Memory B cell (primary cell): ENCODE data around the gene SEL1L3.
"Not testable (repeated sequence)": the region's sequence is repeated elsewhere in the genome, so short reads cannot be mapped to it uniquely, and the experiment has no call there.

Experiments used
- ATAC-seq: fragments of 150-1000 bp; cut with Tn5 transposase; 2 replicates; pipeline ENCODE4 v1.10.0; 2021; ENCODE audit warnings: low read depth, mild to moderate bottlenecking, moderate library complexity
- DNase-seq, 2 donors: peaks; one replicate each; pipeline ENCODE4 v3.0.0; 2022; ENCODE audit warnings: low spot score in 2 of 2
- H3K27ac Mint-ChIP-seq: one replicate; pipeline ENCODE4 v1.8.0; 2022; ENCODE audit warnings: mild to moderate bottlenecking, moderate library complexity, mixed read lengths
- H3K27me3 Mint-ChIP-seq: one replicate; pipeline ENCODE4 v1.8.0; 2022; ENCODE audit warnings: mixed read lengths
- H3K36me3 Mint-ChIP-seq: one replicate; pipeline ENCODE4 v1.8.0; 2022; ENCODE audit warnings: mild to moderate bottlenecking, mixed read lengths
- H3K4me1 Mint-ChIP-seq: one replicate; pipeline ENCODE4 v1.8.0; 2022; ENCODE audit warnings: mixed read lengths
- H3K4me3 Mint-ChIP-seq: one replicate; pipeline ENCODE4 v1.8.0; 2022; ENCODE audit warnings: mild to moderate bottlenecking, moderate library complexity, mixed read lengths
- H3K9me3 Mint-ChIP-seq: one replicate; pipeline ENCODE4 v1.8.0; 2022; ENCODE audit warnings: mixed read lengths

Gene SEL1L3

DNA sequence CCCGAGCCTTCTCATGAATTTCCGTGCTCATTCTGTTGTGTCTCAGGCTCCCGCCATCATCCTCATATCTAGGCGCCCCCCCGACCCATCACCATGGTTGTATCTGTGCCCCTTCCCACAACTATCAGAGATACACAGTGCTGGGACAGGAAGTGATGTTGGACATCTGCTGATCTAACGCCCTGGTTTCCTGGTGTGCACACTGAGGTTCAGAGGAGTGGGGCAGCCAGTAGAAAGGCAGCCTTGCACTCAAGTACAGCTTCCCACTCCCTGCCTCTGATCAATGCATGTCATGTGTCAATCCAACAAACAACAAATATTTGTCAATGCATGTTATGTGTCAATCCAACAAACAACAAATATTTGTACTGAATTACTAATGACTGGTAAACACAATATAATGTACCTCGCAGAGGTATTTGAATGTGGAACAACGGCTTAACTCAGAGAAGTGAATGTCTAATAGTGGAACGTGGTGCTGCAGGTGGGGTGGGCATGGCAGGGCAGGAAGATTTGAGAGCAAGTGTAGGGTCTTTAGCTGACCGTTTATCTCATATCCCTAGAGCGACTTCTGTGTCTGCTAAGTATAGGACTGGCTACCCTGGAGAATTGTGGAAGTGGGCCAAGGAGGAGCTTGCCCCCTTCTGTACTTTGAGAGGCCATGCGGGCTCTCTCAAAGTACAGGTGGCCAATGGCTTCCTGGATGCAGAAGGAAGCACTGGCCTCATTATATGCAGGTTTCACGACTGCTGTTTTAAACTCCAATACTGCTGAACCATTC lies 10.3 kb upstream of the SEL1L3 start:
- H3K4me1 Mint-ChIP-seq, result peaks cover 65% of the 10 kb centered on the region

DNA sequence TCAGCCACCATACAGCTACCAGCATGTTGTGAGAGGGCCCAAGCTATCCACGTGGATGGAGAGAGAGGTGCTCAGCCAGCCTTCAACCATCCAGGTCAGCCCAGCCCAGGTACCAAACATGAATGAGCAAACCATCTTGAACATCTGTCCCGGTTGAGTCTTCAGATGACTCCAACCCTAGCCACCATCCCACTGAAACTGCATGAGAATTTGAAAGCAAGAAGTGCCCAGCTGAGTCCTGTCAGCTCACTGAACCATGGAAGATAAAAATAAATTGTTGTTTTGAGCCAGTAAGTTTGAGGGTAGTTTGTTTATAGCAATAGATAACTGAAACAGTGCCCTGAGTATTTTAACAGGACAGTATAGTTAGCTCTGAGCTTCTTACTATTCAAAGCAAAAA lies 7.3 kb upstream of the SEL1L3 start:
- Mint-ChIP-seq H3K27me3 (no peaks in the 10 kb centered on the region), H3K4me1 (peaks cover 72% of the 10 kb centered on the region), H3K36me3 (peaks cover 12% of the 10 kb centered on the region), H3K27ac (peak overlapping the region; percentile 100), H3K9me3 (peaks cover 4% of the 10 kb centered on the region), H3K4me3 (peak overlapping the region; percentile 43)
- ATAC-seq (no peak), DNase-seq (no peak)

More for the DNA sequence above, 10.3 kb upstream of the SEL1L3 start:
- H3K27me3 Mint-ChIP-seq, result no peaks in the 10 kb centered on the region
- peaks cover 10% of the 10 kb centered on the region for H3K36me3 Mint-ChIP-seq
- peak overlapping the region; percentile 31 for H3K4me3 Mint-ChIP-seq
- no peak for DNase-seq
- ATAC-seq, result no peak
- peaks cover 4% of the 10 kb centered on the region for H3K9me3 Mint-ChIP-seq
- H3K27ac Mint-ChIP-seq, result peak overlapping the region; percentile 100

DNA sequence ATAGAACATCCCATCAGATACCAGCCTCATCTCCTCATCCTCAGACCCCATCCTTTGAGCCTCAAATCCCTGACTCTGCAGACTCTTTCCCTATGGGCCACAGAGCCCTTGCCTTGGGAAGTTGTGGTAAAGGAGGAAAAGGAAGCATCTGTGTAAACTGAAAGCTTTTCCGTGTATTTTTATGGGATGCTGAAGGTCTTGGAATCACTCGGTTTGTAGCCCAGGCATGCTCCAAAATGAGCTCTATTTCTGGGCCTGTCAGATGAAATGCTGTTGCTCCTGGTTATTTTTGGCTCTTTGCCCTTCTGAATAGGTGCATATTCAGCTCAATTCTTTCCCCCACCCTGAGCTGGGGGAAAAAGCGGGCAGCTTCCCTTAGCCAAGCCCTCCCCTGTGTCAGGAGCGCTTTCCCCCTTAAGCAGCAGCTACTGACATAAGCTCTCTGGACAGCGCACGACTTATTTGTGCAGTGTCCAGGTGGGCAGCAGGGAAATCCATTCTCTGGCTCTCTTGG lies 5.0 kb upstream of the SEL1L3 start:
- no peak for ATAC-seq
- H3K36me3 Mint-ChIP-seq, result peaks cover 12% of the 10 kb centered on the region
- no peak for DNase-seq
- H3K27me3 Mint-ChIP-seq, result no peaks in the 10 kb centered on the region
- H3K9me3 Mint-ChIP-seq, result peaks cover 4% of the 10 kb centered on the region
- H3K4me1 Mint-ChIP-seq, result peaks cover 54% of the 10 kb centered on the region
- H3K4me3 Mint-ChIP-seq, result peak overlapping the region; percentile 25
- peak overlapping the region; percentile 100 for H3K27ac Mint-ChIP-seq

DNA sequence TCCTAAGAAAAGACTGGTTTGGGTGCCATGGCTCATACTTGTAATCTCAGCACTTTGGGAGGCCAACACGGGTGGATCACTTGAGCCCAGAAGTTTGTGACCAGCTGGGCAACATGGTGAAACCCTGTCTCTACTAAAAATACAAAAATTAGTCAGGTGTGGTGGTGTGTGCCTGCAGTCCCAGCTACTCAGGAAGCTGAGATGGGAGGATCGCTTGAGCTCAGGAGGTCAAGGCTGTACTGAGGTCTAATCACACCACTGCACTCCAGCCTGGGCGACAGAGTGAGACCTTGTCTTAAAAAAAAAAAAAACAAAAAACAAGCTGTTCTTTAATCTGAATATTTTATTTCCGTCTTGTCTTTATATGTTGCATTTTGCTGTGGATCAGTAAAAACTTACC lies 3.6 kb upstream of the SEL1L3 start:
- Mint-ChIP-seq H3K27ac (peak overlapping the region; percentile 100), H3K4me3 (peak overlapping the region; percentile 41), H3K4me1 (peaks cover 45% of the 10 kb centered on the region), H3K36me3 (peaks cover 15% of the 10 kb centered on the region)
- ATAC-seq, H3K27me3 Mint-ChIP-seq, H3K9me3 Mint-ChIP-seq, DNase-seq: not testable (repeated sequence)

DNA sequence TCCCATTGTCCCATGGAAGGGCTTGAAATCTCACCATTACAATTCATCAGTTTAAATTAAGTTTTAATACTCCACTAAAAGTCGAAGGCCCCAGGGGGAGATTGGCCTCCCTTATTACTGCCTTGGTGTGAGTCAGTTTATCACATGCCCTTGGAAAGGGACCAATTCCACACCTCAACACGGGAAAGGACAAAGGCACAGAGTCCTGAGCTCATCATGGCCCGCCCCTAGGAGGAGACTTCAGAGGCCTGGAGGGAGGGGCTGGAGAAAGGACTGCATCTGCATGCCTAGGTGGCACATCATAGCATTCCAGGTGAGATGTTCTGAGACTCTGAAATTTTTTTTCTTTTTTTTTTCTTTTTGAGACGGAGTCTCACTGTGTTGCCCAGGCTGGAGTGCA lies 2.8 kb upstream of the SEL1L3 start:
- H3K27me3 Mint-ChIP-seq, result no peaks in the 10 kb centered on the region
- peak overlapping the region; percentile 100 for H3K27ac Mint-ChIP-seq
- peaks cover 41% of the 10 kb centered on the region for H3K4me1 Mint-ChIP-seq
- peak overlapping the region; percentile 72 for H3K4me3 Mint-ChIP-seq
- ATAC-seq (no peak), DNase-seq (no peak)
- H3K9me3 Mint-ChIP-seq, result peaks cover 4% of the 10 kb centered on the region
- peaks cover 18% of the 10 kb centered on the region for H3K36me3 Mint-ChIP-seq

DNA sequence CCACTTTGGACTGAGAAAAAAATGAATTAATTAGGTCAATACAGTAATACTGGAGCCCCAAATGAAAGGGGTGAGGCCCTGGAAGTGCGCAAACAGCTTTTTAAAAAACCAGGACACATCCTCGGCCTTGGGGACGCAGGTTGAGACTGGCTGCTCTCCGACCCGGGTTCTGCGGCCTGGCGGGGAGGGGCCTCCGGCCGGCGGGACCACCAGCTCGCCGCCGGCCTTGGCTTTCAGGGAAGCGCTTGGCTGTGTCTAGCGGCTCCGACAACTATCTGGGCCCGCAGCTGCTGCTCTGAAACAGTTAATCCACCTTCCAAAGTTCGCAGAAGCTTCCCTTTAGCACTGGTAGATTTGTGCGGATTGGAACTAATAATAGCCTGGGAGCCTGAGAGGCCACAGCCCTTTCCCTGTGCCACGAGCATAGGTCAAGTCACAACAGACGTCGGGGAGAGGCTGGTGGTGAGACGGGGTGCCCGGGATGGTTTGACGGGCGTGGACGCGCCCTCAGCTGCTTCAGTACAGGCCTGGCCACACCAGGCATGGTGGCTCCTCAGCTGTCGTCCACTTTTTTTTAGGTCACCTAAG lies 1.1 kb upstream of the SEL1L3 start:
- ATAC-seq, result no peak
- no peaks in the 10 kb centered on the region for H3K27me3 Mint-ChIP-seq
- H3K36me3 Mint-ChIP-seq, result peaks cover 11% of the 10 kb centered on the region
- peak overlapping the region; percentile 89 for H3K4me3 Mint-ChIP-seq
- peak overlapping the region; percentile 100 for H3K27ac Mint-ChIP-seq
- peaks cover 2% of the 10 kb centered on the region for H3K9me3 Mint-ChIP-seq
- peaks cover 47% of the 10 kb centered on the region for H3K4me1 Mint-ChIP-seq
- DNase-seq, result no peak

DNA sequence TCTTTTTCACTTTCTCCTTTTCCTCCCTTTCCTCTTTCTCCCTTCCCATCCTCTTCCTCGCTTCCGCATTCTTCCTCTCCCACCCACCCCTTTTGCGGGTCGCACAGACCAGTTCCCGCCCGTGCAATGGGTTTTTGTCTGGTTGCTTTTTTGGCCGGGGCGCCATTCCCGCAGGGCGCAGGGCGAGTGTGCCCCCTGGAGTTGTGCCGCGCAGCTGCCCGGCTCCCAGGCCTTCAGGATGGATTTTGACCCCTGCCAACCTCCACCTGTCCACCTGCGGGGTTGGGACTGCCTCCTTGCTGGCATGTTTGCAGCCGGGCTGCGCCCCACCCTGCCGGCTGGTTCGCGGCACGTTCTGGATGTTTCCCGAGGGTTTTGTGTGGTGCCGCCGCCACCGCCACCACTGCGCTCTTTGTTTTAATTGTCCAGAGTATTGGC lies 578 bp upstream of the SEL1L3 start:
- no peak for DNase-seq

DNA sequence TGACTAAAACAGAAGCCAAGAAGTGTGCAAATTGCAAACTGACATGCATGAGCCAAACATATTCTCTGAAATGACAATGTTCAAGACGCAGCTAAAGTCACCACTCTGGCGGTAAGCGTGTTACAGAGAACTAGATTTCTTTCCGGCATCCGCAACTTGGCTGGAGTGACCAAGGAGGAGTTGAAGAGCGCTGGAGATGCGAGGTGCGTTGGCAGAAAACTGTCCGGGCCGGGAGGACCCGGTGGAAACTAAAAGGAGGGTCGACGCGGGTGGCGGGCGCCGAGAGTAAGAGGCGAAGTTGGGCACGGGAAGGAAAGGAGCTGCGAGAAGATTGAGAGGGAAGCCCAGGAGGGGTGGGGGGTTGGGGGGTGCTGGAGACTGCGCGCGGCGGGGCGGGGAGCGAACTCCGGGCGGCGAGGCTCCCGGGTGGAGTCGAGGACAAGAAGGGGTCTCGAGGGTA lies 807 bp downstream of the SEL1L3 start:
- H3K4me1 Mint-ChIP-seq, result peaks cover 54% of the 10 kb centered on the region
- H3K36me3 Mint-ChIP-seq, result peaks cover 18% of the 10 kb centered on the region

More for the DNA sequence above, 578 bp upstream of the SEL1L3 start:
- peak overlapping the region; percentile 89 for H3K4me3 Mint-ChIP-seq
- ATAC-seq, result no peak
- no peaks in the 10 kb centered on the region for H3K27me3 Mint-ChIP-seq
- no peaks in the 10 kb centered on the region for H3K9me3 Mint-ChIP-seq
- H3K36me3 Mint-ChIP-seq, result peaks cover 12% of the 10 kb centered on the region
- H3K4me1 Mint-ChIP-seq, result peaks cover 47% of the 10 kb centered on the region
- peak overlapping the region; percentile 91 for H3K27ac Mint-ChIP-seq

DNA sequence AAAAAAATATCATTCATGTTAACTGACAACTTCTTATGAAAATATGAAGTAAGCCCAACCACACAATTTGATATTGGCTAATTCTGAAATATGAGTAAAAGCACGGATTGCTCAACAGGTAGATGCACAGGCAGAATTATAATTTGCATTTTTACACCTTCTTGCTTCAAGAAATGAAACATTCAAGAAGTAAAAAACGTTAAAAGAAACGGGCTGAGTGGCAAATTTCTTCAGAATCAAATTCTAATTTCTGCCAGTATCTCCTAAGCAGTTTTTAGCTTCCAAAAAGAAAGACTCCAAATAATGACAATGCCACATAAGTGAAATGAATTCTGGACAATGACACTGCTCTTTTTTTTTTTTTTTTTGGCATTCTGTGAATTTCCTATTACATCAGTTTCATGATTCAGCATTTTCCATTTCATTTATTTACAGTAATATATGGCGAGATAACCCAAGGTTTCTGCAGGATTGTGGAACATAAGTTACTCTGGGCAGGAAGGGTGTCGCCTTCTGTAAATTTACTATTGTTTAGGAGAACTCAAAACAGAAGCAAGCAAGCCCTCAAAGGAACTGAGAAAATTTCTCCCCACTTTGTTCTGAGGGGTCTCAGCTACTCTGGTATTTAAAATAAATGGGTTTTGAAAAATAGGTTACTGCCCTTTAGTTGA lies 1.4 kb downstream of the SEL1L3 start:
- H3K4me3 Mint-ChIP-seq, result peak overlapping the region; percentile 100
- H3K4me1 Mint-ChIP-seq, result peaks cover 52% of the 10 kb centered on the region
- ATAC-seq (no peak), DNase-seq (no peak)
- peaks cover 18% of the 10 kb centered on the region for H3K36me3 Mint-ChIP-seq
- H3K27me3 Mint-ChIP-seq, result no peaks in the 10 kb centered on the region
- H3K9me3 Mint-ChIP-seq, result no peaks in the 10 kb centered on the region
- H3K27ac Mint-ChIP-seq, result peak overlapping the region; percentile 100

More for the DNA sequence above, 807 bp downstream of the SEL1L3 start:
- H3K27ac Mint-ChIP-seq, result peak overlapping the region; percentile 100
- H3K27me3 Mint-ChIP-seq, result no peaks in the 10 kb centered on the region
- ATAC-seq (peak; percentile 5), DNase-seq (no peak)
- H3K9me3 Mint-ChIP-seq, result no peaks in the 10 kb centered on the region
- peak overlapping the region; percentile 100 for H3K4me3 Mint-ChIP-seq

DNA sequence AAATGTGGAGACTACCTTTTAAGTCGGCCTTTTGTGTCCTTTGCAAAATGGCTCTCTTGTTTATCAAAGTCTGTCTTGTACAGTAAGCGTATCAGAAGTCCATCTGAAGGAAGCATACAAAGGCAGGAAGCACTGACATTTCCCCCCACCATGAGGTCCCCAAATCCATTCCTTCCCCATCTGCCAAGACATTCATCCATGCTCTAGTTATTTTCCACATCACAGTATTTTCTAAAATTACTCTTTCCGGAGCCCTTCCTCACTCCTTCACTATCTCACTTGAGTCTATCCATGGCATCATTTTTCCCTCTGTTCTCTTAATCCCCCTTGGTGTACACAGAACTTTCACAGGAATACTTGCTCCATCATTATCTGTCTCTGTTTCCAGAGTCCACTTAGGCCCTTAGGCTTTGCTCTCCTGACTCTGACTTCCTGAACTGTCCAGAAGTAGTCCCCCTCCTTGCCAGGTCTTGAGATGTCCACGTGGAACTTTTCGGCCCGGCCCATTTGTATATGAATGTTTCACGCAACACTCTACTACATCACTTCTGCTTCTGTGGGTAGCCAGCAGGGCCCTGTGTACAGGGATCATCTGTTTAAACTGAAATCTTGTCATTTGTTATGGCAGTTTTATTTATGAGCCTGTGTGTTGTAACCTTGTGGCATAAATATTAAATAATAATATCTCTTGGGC lies 2.1 kb downstream of the SEL1L3 start:
- Mint-ChIP-seq H3K36me3 (peaks cover 18% of the 10 kb centered on the region), H3K9me3 (no peaks in the 10 kb centered on the region), H3K4me3 (peak overlapping the region; percentile 100), H3K4me1 (peaks cover 56% of the 10 kb centered on the region), H3K27me3 (no peaks in the 10 kb centered on the region), H3K27ac (peak overlapping the region; percentile 100)
- ATAC-seq, result peak; percentile 42
- peak in 1 of 2 donors; percentile 49 for DNase-seq

DNA sequence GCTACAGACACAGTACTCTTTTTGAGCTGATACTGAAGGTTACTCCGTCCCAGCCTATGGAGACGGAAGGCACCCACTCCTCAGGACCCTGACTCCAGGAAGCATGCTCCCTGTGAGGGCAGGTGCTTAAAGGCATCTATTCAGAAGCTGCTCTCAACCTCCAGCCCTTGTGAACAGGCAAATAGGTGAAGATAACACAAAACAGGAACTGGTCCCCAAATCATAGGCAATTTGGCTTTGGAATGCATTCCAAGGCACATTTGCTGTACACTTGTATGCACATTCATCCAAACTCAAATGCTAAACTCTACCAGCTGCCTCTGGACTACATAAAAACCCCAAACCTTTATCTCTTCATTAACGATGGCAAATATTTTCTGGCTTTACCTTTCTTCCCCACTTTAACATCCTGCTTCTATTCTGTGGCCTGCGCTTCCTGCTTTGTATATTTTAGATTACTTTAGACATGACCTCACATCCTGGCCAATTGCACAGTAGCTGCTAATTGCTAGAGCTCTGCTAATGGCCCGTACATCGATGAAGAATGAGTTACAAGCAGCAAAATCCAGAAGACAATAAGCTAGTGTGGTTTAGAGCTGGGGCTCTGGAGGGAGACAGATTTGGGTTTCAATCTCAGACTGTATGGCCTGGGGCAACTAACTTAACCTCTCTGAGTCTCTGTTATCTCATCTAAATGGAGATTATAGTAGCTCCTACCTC lies 3.2 kb downstream of the SEL1L3 start:
- H3K4me1 Mint-ChIP-seq, result peaks cover 56% of the 10 kb centered on the region
- peak; percentile 59 for ATAC-seq
- peak in 1 of 2 donors; percentile 47 for DNase-seq
- H3K4me3 Mint-ChIP-seq, result peak overlapping the region; percentile 100
- H3K27ac Mint-ChIP-seq, result peak overlapping the region; percentile 100
- no peaks in the 10 kb centered on the region for H3K9me3 Mint-ChIP-seq
- H3K36me3 Mint-ChIP-seq, result peaks cover 18% of the 10 kb centered on the region
- H3K27me3 Mint-ChIP-seq, result no peaks in the 10 kb centered on the region

DNA sequence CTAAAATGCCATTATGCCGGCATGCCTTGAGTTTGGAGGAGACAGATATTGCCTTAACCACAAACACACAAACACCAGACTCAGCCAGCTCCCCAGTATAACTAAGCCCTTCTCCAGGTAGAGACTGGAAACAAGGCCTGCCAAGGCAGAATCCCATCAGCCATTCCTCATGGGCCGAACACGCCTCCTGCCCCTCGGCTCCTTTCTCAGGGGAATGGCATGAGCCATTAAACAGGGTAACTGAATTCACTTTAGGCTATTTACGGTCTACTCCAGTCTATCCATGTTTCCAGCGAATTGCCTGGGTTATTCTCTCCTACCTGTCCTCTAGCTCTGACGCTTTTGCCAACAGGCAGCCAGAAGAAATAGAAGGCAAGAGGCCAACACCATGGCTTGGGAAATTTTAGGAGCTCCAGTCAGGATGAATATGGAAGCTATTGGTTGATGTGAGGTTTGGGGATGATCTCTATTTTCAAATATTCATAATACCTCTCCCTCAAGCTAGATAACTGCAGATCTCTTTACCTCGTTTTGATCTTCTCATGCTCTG lies 4.9 kb downstream of the SEL1L3 start:
- Mint-ChIP-seq H3K9me3 (no peaks in the 10 kb centered on the region), H3K4me3 (peak overlapping the region; percentile 63), H3K27ac (peak overlapping the region; percentile 100), H3K27me3 (no peaks in the 10 kb centered on the region), H3K4me1 (peaks cover 60% of the 10 kb centered on the region), H3K36me3 (peaks cover 18% of the 10 kb centered on the region)
- ATAC-seq (no peak), DNase-seq (no peak)

DNA sequence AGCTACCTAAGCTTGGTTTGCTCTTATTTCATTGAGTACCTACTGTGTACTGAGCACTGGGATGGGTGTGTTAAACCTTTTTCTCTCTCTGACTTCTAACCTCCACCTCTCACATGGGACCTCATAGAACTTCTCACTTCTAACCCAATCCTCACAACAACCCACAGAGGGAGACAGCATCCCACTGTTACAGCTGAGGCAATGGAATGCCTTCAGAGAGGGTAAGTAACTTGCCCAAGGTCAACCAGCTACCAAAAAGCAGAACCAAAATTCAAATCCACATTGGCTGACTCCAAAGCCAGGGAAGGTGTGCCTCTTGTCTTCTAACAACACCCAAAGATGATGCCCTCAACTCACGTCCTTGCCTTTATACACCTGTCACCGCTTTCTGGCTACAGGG lies 5.4 kb downstream of the SEL1L3 start:
- DNase-seq (no peak), ATAC-seq (no peak)
- Mint-ChIP-seq H3K4me3 (peak overlapping the region; percentile 63), H3K9me3 (no peaks in the 10 kb centered on the region), H3K27ac (peak overlapping the region; percentile 100), H3K27me3 (no peaks in the 10 kb centered on the region), H3K4me1 (peaks cover 65% of the 10 kb centered on the region), H3K36me3 (peaks cover 20% of the 10 kb centered on the region)
